HepG2 (cell line): ENCODE data around the gene AJUBA. TPM values are rescaled to one million over a fixed set of nuclear protein-coding genes. Genes with fewer than 3 reads are reported as not detected.

Experiments used
- AHR ChIP-seq: IDR thresholded peaks from 2 replicates; pipeline ENCODE4 v1.6.1; 2018; ENCODE audit warnings: missing genetic modification reagents, missing compliant biosample characterization
- ATF7 ChIP-seq, 2 experiments: fragments of 450-650 bp in 1 of 2; sonication (generic) in 1 of 2; formaldehyde crosslinking in 1 of 2; IDR thresholded peaks; 2 replicates each; pipeline versions ENCODE4 v1.4.0 to v1.6.1; 2016 to 2020; ENCODE audit warnings: antibody characterized with exemption in 1 of 2, mild to moderate bottlenecking in 1 of 2, missing genetic modification reagents in 1 of 2
- GMEB1 ChIP-seq: sonication (generic); formaldehyde crosslinking; IDR thresholded peaks from 2 replicates; pipeline ENCODE4 v1.5.1; 2020; ENCODE audit warnings: missing genetic modification reagents, mild to moderate bottlenecking, borderline replicate concordance
- GTF2F1 ChIP-seq: fragments of 150-350 bp; IDR thresholded peaks from 2 replicates; pipeline ENCODE4 v1.6.1; 2014; ENCODE audit warnings: low read length
- HDAC2 ChIP-seq: sonication (generic); formaldehyde crosslinking; IDR thresholded peaks from 2 replicates; pipeline ENCODE4 v1.4.0; 2020; ENCODE audit warnings: missing genetic modification reagents
- IRF2 ChIP-seq: IDR thresholded peaks from 2 replicates; pipeline ENCODE4 v1.6.1; 2018; ENCODE audit warnings: missing genetic modification reagents, missing compliant biosample characterization
- KAT8 ChIP-seq: IDR thresholded peaks from 2 replicates; pipeline ENCODE4 v1.6.1; 2016; ENCODE audit warnings: missing genetic modification reagents, missing compliant biosample characterization
- KDM3A ChIP-seq: IDR thresholded peaks from 2 replicates; pipeline ENCODE4 v1.6.1; 2018; ENCODE audit warnings: low read depth, missing compliant biosample characterization
- KMT2B ChIP-seq: IDR thresholded peaks from 2 replicates; pipeline ENCODE4 v1.6.1; 2016; ENCODE audit warnings: missing genetic modification reagents, missing compliant biosample characterization
- MTERF4 ChIP-seq: sonication (generic); formaldehyde crosslinking; IDR thresholded peaks from 2 replicates; pipeline ENCODE4 v1.8.0; 2023; ENCODE audit warnings: mild to moderate bottlenecking, missing genetic modification reagents
- PBX2 ChIP-seq: IDR thresholded peaks from 2 replicates; pipeline ENCODE4 v1.6.1; 2016; ENCODE audit warnings: control low read depth
- SNRNP70 ChIP-seq: fragments of 200-400 bp; formaldehyde crosslinking; IDR thresholded peaks from 2 replicates; pipeline ENCODE4 v1.6.1; 2017; ENCODE audit warnings: mild to moderate bottlenecking, low read depth, low read length, moderate library complexity
- SP5 ChIP-seq: IDR thresholded peaks from 2 replicates; pipeline ENCODE4 v1.6.1; 2016; ENCODE audit warnings: low read depth, borderline replicate concordance
- TAF1 ChIP-seq: sonication (generic); formaldehyde crosslinking; IDR thresholded peaks from 2 replicates; pipeline ENCODE4 v1.4.0; 2020; ENCODE audit warnings: missing genetic modification reagents
- THRA ChIP-seq: sonication (generic); formaldehyde crosslinking; IDR thresholded peaks from 2 replicates; pipeline ENCODE4 v1.4.0; 2020; ENCODE audit warnings: missing genetic modification reagents, borderline replicate concordance
- THYN1 ChIP-seq: sonication (generic); formaldehyde crosslinking; IDR thresholded peaks from 2 replicates; pipeline ENCODE4 v1.8.1; 2023; ENCODE audit warnings: low read depth, mild to moderate bottlenecking, moderate library complexity, missing genetic modification reagents, borderline replicate concordance
- ZBTB20 ChIP-seq: sonication (generic); formaldehyde crosslinking; IDR thresholded peaks from 2 replicates; pipeline ENCODE4 v1.8.1; 2023; ENCODE audit warnings: missing genetic modification reagents, low read depth, mild to moderate bottlenecking, borderline replicate concordance
- ZBTB42 ChIP-seq: sonication (generic); formaldehyde crosslinking; IDR thresholded peaks from 2 replicates; pipeline ENCODE4 v1.5.0; 2020; ENCODE audit warnings: mild to moderate bottlenecking, missing genetic modification reagents
- ZFX ChIP-seq: sonication (generic); formaldehyde crosslinking; IDR thresholded peaks from 2 replicates; pipeline ENCODE4 v1.4.0; 2020; ENCODE audit warnings: mild to moderate bottlenecking, low read depth, missing genetic modification reagents, moderate library complexity
- ZNF253 ChIP-seq: sonication (generic); formaldehyde crosslinking; IDR thresholded peaks from 2 replicates; pipeline ENCODE4 v1.8.0; 2022; ENCODE audit warnings: mild to moderate bottlenecking, missing genetic modification reagents, borderline replicate concordance
- ZNF33A ChIP-seq: sonication (generic); formaldehyde crosslinking; IDR thresholded peaks from 2 replicates; pipeline ENCODE4 v1.5.1; 2020; ENCODE audit warnings: missing genetic modification reagents, mild to moderate bottlenecking, moderate library complexity, borderline replicate concordance
- ZNF552 ChIP-seq: sonication (generic); formaldehyde crosslinking; IDR thresholded peaks from 2 replicates; pipeline ENCODE4 v1.9.0; 2022; ENCODE audit warnings: missing genetic modification reagents, mild to moderate bottlenecking, borderline replicate concordance
- ZNF652 ChIP-seq: IDR thresholded peaks from 2 replicates; pipeline ENCODE4 v1.6.1; 2016; ENCODE audit warnings: low read depth, borderline replicate concordance
- ZNF672 ChIP-seq: sonication (generic); formaldehyde crosslinking; IDR thresholded peaks from 2 replicates; pipeline ENCODE4 v1.8.1; 2022; ENCODE audit warnings: missing genetic modification reagents
- polyA plus RNA-seq, 8 experiments: library from polyadenylated mRNA; depleted of rRNA in 3 of 8; stranded (reverse) in 7 of 8; unstranded in 1 of 8; fragments of >200 nt; fragmentation: Illumina TruSeq in 4 of 8; extraction: Trizol in 4 of 8; gene quantifications; 2 replicates each; pipeline versions ENCODE4 v1.2.1 to v1.2.3, GENCODE V29; 2011 to 2016; ENCODE audit warnings: low read depth in 4 of 8, missing spikeins in 1 of 8, mixed read lengths in 1 of 8; ENCODE audit not compliant: insufficient read depth in 1 of 8
- total RNA-seq, 5 experiments: library from RNA; depleted of rRNA; stranded (reverse); fragments of >200 nt; fragmentation: Illumina TruSeq; extraction: Trizol; gene quantifications; 2 replicates each; pipeline ENCODE4 v1.2.3, GENCODE V29; 2016; ENCODE audit warnings: low read depth in 1 of 5

Gene AJUBA
- total and polyA plus RNA-seq, 2 of the 13 experiments (the other 11 are each of a cell fraction or from before 2014, with no cell fraction given) = 157 to 241 TPM

- TF ChIP-seq TAF1 (CRISPR knock-in tag) (no peak), MTERF4 (no peak), KDM3A (CRISPR knock-in tag) (peak; percentile 25; the same call in 1 of the 2 replicates), KAT8 (CRISPR knock-in tag) (peak; percentile 71), GTF2F1 (no peak), GMEB1 (CRISPR knock-in tag) (peak; percentile 49; the same call in 1 of the 2 replicates), AHR (CRISPR knock-in tag) (peak; percentile 65), THRA (CRISPR knock-in tag) (peak; percentile 99), KMT2B (peak; percentile 58; the same call in 1 of the 2 replicates), IRF2 (CRISPR knock-in tag) (peak; percentile 95), ZNF253 (CRISPR knock-in tag) (no peak), ZNF33A (CRISPR knock-in tag) (no peak), ZBTB42 (CRISPR knock-in tag) (peak; percentile 86; the same call in 1 of the 2 replicates), ZNF672 (CRISPR knock-in tag) (no peak), ATF7 (IDR thresholded peaks at IDR 0.05) (peak; percentile 97), ATF7 (CRISPR knock-in tag; IDR thresholded peaks at IDR 0.05) (peak; percentile 100), HDAC2 (CRISPR knock-in tag) (peak; percentile 99), THYN1 (CRISPR knock-in tag) (no peak), PBX2 (CRISPR knock-in tag) (peak; percentile 17; the same call in 1 of the 2 replicates), ZNF652 (CRISPR knock-in tag) (peak; percentile 65; the same call in 1 of the 2 replicates), SNRNP70 (no peak), ZBTB20 (peak; percentile 90), ZFX (peak; percentile 89), ZNF552 (CRISPR knock-in tag) (peak; percentile 41; the same call in 1 of the 2 replicates), SP5 (CRISPR knock-in tag) (peak; percentile 96)
These were observed 4.5 kb downstream of the AJUBA start (continued) for GRCh38 chr14:22977684-22978486.
